Activated CD8-positive, alpha-beta T cell treated with anti-CD3 and anti-CD28 coated beads for 36 hours (primary cell): ENCODE results near the gene NPRL2. TPM values are rescaled to one million over a fixed set of nuclear protein-coding genes. Genes with fewer than 3 reads are reported as not detected.

ENCODE experiments used
- ATAC-seq: fragments of 200-7000 bp; cut with Tn5 transposase; one replicate; pipeline ENCODE4 v1.10.0; 2021; ENCODE audit warnings: mild to moderate bottlenecking, moderate library complexity
- CTCF ChIA-PET: fragments of 350-600 bp; sonication (Branson Sonifier 250); formaldehyde crosslinking; loops from one replicate; lab custom pipeline; 2021; ENCODE audit warnings: antibody characterized with exemption; lab: Charles Lee
- POLR2A ChIA-PET: fragments of 350-600 bp; sonication (Branson Sonifier 250); formaldehyde crosslinking; loops from one replicate; lab custom pipeline; 2021; ENCODE audit warnings: antibody characterized with exemption; lab: Charles Lee
- DNase-seq: peaks from one replicate; pipeline ENCODE4 v3.0.0-alpha.2; 2020
- H3K27ac Mint-ChIP-seq: one replicate; pipeline ENCODE4 v1.8.0; 2021; ENCODE audit warnings: mild to moderate bottlenecking, mixed read lengths
- H3K27me3 Mint-ChIP-seq: one replicate; pipeline ENCODE4 v1.8.0; 2021; ENCODE audit warnings: mixed read lengths
- H3K36me3 Mint-ChIP-seq: one replicate; pipeline ENCODE4 v1.8.0; 2021; ENCODE audit warnings: low read depth, mixed read lengths
- H3K4me1 Mint-ChIP-seq: one replicate; pipeline ENCODE4 v1.8.0; 2021; ENCODE audit warnings: low read depth, mixed read lengths
- H3K4me3 Mint-ChIP-seq: one replicate; pipeline ENCODE4 v1.8.0; 2021; ENCODE audit warnings: mild to moderate bottlenecking, moderate library complexity, mixed read lengths
- H3K9me3 Mint-ChIP-seq: one replicate; pipeline ENCODE4 v1.8.0; 2021; ENCODE audit warnings: mixed read lengths
- intact Hi-C: fragments of 100-400 bp; cut with micrococcal nuclease; formaldehyde crosslinking; loops from one replicate; pipeline ENCODE4 v1.10.0; 2022
- total RNA-seq, 2 experiments: library from RNA; stranded (reverse); gene quantifications; one replicate each; pipeline ENCODE4 v1.2.3, GENCODE V29; 2021
- TF ChIP-seq, protein P1 (sequence below): fragments of 200-600 bp; IDR thresholded peaks from one replicate; pipeline ENCODE4 v1.8.0; 2022; ENCODE audit warnings: antibody characterized with exemption, mild to moderate bottlenecking

Gene NPRL2
- 10 to 100 TPM; 41.3 to 44.7 TPM for total RNA-seq

DNA sequence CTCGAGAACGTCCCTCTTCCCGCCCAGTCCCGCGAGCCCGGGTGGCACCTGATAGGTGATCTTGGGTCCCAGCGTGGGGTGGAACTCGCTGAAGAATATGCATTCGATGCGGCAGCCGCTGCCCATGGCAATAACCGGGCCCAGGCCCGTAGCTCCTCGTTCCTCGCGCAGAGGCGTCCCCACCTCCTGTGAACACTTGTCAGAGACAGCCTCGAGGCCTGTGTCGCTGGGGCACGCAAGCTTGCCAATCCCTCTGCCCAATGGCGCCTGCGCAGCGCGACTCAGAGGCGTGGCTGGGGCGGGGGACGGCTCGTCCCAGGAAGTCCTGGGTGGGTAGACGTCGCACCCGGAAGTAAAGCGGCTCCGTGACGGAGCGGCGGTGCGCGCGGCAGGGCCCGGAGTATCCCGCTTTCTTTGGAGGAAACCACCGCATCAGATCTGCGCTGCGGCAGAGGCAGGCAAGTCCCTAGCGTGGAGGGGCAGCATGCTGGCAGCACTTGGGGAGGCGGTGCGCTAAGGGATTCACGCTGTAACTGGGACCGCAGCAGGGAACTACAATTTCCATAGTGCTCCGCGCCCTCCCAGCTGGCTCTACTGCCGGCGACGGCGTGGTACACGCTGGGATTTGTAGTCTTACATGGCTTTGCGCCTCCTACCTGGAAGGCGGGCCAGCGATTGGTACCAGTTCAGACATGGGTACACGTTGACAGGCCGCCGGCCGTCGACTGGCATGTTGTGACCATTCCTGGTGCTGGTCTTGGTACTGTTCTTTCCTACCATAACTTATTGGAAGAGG lies at the start of gene NPRL2, which contains the start of gene CYB561D2:
TSS of gene NPRL2 (minus strand) at position 249 of the 796 bp plus-strand sequence. CDS start at position 126, 123 bp downstream.
TSS of gene CYB561D2 (plus strand) at position 336 of the 796 bp plus-strand sequence. CDS start 572 bp downstream, outside the sequence.
- H3K4me1 Mint-ChIP-seq = peaks cover 56% of the 10 kb centered on the region
- H3K36me3 Mint-ChIP-seq = peaks cover 24% of the 10 kb centered on the region
- H3K27ac Mint-ChIP-seq = peak within 1 kb of the TSS; percentile 96
- CTCF ChIA-PET = interaction anchor here (1.2 to 6.1 kb wide), 8 partner anchors 10 to 200 kb away, joined by 3 to 46 read pairs (median 8); partner anchors contain the start of gene RASSF1
- peak; percentile 98 for DNase-seq
- H3K9me3 Mint-ChIP-seq = no peaks in the 10 kb centered on the region
- H3K27me3 Mint-ChIP-seq = no peaks in the 10 kb centered on the region
- intact Hi-C loops = no loop called here
- TF ChIP-seq, protein P1, sequence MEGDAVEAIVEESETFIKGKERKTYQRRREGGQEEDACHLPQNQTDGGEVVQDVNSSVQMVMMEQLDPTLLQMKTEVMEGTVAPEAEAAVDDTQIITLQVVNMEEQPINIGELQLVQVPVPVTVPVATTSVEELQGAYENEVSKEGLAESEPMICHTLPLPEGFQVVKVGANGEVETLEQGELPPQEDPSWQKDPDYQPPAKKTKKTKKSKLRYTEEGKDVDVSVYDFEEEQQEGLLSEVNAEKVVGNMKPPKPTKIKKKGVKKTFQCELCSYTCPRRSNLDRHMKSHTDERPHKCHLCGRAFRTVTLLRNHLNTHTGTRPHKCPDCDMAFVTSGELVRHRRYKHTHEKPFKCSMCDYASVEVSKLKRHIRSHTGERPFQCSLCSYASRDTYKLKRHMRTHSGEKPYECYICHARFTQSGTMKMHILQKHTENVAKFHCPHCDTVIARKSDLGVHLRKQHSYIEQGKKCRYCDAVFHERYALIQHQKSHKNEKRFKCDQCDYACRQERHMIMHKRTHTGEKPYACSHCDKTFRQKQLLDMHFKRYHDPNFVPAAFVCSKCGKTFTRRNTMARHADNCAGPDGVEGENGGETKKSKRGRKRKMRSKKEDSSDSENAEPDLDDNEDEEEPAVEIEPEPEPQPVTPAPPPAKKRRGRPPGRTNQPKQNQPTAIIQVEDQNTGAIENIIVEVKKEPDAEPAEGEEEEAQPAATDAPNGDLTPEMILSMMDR = no peak
- peak; percentile 89 for ATAC-seq
- POLR2A ChIA-PET = interaction anchor here (0.6 to 6.9 kb wide), 18 partner anchors 9 to 1319 kb away, joined by 3 to 137 read pairs (median 4); partner anchors contain the start of genes HYAL2, HYAL3, NAA80 and RASSF1
- peak within 1 kb of the TSS; percentile 91 for H3K4me3 Mint-ChIP-seq

DNA sequence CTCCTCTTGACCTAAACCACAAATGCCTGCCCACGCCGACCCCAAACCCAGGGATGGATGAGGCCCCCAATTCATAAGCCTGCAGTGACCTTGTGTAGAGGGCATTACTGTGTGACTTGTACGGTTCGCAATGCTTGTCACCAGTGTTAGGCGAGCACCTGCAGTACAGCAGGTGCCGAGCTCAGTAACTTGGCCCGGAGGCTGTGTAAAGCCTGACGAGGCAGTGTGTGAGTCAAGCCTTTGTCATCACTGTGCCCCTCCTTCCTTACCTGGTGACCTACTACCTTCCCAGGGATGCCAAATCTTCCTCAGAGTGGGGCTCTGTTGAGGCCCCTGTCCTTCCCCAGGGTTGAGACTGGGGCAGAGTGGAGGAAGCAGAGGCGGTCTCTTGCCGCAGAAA lies 45.9 kb upstream of the NPRL2 start:
- ChIA-PET CTCF (interaction anchor here (0.9 kb wide), 1 partner anchor 146 kb away, joined by 4 read pairs; no protein-coding TSS in a partner anchor), POLR2A (interaction anchor here (1.2 kb wide), 1 partner anchor 97 kb away, joined by 3 read pairs; no protein-coding TSS in a partner anchor)
- H3K9me3 Mint-ChIP-seq = no peaks in the 10 kb centered on the region
- H3K27me3 Mint-ChIP-seq = no peaks in the 10 kb centered on the region
- no peak overlapping the region for H3K27ac Mint-ChIP-seq
- ATAC-seq (no peak), DNase-seq (no peak)
- no peaks in the 10 kb centered on the region for H3K36me3 Mint-ChIP-seq
- TF ChIP-seq, protein P1 = no peak
- peaks cover 6% of the 10 kb centered on the region for H3K4me1 Mint-ChIP-seq
- intact Hi-C loops = no loop called here
- no peak overlapping the region for H3K4me3 Mint-ChIP-seq

- Mint-ChIP-seq H3K27me3 (no peaks in the 10 kb centered on the region), H3K27ac (no peak overlapping the region), H3K9me3 (no peaks in the 10 kb centered on the region), H3K36me3 (no peaks in the 10 kb centered on the region), H3K4me3 (no peak overlapping the region), H3K4me1 (peaks cover 6% of the 10 kb centered on the region)
- TF ChIP-seq, protein P1 = no peak
- CTCF ChIA-PET = interaction anchor here (0.9 kb wide), 1 partner anchor 147 kb away, joined by 4 read pairs; no protein-coding TSS in a partner anchor
- ATAC-seq (no peak), DNase-seq (no peak)
- POLR2A ChIA-PET = interaction anchor here (1.2 kb wide), 1 partner anchor 98 kb away, joined by 3 read pairs; no protein-coding TSS in a partner anchor
- intact Hi-C loops = no loop called here
Measured at GRCh38 chr3:50395070-50395860, 44.7 kb upstream of the NPRL2 start.

DNA sequence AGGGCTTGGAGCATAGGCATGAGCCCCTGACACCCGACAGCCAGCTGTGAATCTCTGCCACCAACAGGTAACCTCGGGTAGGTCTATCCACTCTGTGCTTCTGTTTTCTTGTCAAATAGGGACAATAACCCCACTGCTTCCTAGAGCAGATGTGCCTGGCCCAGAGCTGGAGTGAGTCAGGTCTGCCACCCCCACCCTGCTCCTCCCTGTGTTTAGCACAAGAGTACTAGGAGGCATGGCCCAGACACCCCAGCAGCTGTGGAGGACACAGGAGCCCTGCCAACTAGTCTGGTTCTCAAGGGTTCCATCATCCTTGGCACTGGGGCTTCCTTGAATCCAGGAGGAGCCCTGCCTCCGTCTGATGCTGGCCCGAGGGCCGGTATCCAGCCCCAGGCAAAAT lies 42.5 kb upstream of the NPRL2 start:
- POLR2A ChIA-PET = no interaction called here
- CTCF ChIA-PET = interaction anchor here (0.8 to 3.0 kb wide), 3 partner anchors 22 to 149 kb away, joined by 3 to 11 read pairs (median 3); no protein-coding TSS in a partner anchor
- Mint-ChIP-seq H3K9me3 (no peaks in the 10 kb centered on the region), H3K4me1 (peaks cover 6% of the 10 kb centered on the region), H3K4me3 (no peak overlapping the region), H3K27ac (no peak overlapping the region), H3K36me3 (no peaks in the 10 kb centered on the region), H3K27me3 (no peaks in the 10 kb centered on the region)
- DNase-seq (no peak), ATAC-seq (no peak)
- intact Hi-C loops = no loop called here
- TF ChIP-seq, protein P1 = no peak
